Activated T-helper 1 cell treated with Interleukin-2 at 50 U/mL for 16 hours (primary cell): ENCODE data around the gene CABP2.
"Not testable (repeated sequence)": the region's sequence is repeated elsewhere in the genome, so short reads cannot be mapped to it uniquely, and the experiment has no call there.

ENCODE experiments used
- DNase-seq: peaks from one replicate; pipeline ENCODE4 v3.0.0-alpha.2; 2020; ENCODE audit warnings: low read depth

Gene CABP2

GRCh38 chr11:67522844-67523555 lies at the start of gene CABP2:
Gene CABP2, minus strand, starts transcription at chr11:67523446. Its CDS starts 120 bp downstream, at chr11:67523326.
- DNase-seq: no peak

DNA sequence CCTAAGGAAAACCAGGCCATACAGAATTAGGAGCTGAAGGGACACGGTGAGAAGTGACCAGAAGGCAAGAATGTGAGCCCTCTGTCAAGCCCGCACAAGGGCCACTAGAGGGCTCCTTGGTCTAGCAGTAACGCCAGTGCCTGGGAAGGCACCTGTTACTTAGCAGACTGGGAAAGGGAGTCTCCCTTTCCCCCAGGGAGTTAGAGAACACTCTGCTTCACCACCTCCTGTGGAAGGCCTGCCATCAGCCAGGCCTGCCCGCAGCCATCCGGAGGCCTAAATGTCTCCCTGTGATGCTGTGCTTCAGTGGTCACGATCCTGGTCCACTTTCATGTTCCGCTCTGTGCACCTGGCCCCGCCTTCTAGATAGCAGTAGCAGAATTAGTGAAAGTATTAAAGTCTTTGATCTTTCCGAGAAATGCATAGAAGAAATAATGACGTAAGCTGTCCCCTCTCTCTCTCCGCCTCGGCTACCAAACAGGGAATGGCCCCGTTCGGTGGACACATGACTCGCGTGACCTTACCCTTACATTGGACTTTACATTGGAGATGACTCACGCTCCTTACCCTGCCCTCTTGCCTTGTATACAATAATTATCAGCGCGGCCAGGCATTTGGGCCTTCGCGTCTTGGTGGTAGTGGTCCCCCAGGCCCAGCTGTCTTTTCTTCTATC lies 49.6 kb upstream of the CABP2 start:
- no peak for DNase-seq

DNA sequence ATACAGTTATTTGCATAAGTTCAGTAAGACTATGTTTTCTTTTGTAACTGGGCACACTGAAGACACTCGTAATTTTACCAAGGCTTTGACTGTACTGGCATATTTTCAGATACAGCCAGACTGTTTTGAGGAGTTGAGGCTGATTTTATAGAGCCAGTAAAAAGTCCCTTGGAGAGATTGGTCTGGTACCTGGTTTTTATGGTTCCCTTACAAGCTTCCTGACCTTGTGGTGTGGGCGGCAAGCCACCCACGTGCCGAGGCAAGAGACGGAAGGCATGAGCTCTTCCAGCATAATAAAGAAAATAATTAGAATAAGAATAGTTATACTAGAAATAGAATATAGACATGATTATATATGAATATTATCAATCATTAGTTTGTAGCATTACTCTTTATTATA lies 49.1 kb upstream of the CABP2 start:
- DNase-seq: no peak

DNA sequence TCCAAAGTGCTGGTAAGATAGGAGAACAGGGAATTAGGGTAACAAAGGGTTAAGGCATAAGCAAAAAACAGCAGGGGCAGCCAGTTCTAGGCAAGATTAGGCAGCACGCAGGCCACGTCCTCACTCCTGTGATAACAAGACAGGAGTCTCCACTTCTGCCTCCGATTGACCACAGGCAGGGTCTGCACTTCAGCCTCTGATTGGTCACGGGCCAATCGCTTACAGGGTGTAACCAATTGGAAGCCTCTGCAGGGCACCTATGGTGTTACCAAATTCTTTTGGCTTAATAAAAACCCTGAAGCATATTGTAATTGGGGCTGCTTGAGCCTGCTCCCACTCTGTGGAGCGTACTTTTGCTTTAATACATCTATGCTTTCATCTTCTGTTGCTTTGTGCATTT lies 48.2 kb upstream of the CABP2 start:
- no peak for DNase-seq

- no peak for DNase-seq
Observed at GRCh38 chr11:67564230-67564629, 41.0 kb upstream of the CABP2 start.

GRCh38 chr11:67563705-67564114 lies 40.5 kb upstream of the CABP2 start:
- DNase-seq: not testable (repeated sequence)

DNA sequence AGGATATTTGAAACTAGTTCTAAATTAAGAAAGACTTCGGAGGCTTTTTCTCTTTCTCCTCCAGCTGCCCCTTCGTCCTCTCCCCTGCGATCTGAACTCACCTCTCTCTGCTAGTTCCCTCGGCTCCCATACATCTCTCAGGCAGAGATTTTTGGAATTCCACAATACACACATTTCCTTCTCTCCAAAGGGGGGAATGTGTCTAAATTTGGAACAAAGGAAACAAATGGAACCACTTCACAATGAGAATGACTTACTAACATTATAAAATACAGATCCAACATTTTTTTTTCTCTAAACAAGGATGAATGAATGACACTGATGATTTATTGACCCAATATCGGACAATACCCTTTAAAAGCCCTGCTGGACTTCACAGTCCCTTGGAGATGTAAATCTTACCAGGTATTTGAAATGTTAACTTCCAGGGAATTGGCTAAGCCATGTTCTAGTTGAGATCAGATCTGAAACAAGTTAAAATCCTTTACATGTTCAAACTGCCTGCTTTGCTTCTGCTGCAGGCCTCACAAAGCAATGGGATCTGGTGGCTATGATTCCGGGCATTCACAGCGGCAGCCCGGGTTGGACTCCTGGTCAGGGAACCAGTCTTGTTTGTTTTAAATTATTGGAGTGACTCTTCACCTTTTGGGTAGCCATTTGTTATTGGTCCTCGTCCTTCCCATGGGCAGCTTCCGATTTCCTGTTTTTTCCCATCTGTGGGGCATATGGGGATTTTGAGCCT lies 39.9 kb upstream of the CABP2 start:
- no peak for DNase-seq

GRCh38 chr11:67561971-67562619 lies 38.8 kb upstream of the CABP2 start:
- DNase-seq: no peak

GRCh38 chr11:67558084-67558772 lies 35.0 kb upstream of the CABP2 start:
- DNase-seq: no peak

GRCh38 chr11:67556244-67556643 lies 33.0 kb upstream of the CABP2 start:
- no peak for DNase-seq

- not testable (repeated sequence) for DNase-seq
Observed at GRCh38 chr11:67551697-67552096, 28.5 kb upstream of the CABP2 start.

- no peak for DNase-seq
Observed at GRCh38 chr11:67551127-67551526, 27.9 kb upstream of the CABP2 start.

- no peak for DNase-seq
Observed at GRCh38 chr11:67548555-67549110, 25.4 kb upstream of the CABP2 start.

GRCh38 chr11:67548112-67548511 lies 24.9 kb upstream of the CABP2 start:
- not testable (repeated sequence) for DNase-seq

GRCh38 chr11:67545280-67545679 lies 22.0 kb upstream of the CABP2 start:
- no peak for DNase-seq

DNA sequence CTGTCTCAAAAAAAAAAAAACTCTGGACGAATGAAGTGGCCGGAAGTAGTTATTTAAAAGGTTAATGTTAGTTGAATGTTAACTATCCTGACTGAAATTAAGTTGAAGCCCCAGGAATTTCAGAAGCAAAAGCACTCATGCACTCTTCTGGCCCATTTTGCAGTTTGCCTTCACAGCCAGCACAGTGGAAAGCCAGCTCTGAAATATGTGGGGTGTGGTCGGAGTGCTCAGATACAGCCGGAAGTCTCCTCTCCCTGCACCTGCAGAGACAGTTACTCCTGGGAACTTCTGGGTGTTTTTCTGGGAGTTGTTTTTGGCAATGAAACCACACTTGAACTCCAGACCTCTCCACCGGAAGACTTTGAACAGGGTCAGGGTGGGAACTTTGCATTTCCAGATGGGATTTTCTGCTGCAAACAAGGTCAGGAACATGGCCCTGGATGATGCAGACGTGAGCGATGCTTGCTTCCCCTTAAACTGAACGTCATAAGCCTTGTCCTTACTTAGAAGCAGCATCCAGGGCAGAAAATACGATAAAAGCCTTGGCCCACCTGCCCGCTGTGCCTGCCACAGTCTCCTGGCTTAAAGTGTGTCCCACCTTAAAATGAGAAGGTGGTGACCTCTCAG lies 21.5 kb upstream of the CABP2 start:
- DNase-seq: no peak

DNA sequence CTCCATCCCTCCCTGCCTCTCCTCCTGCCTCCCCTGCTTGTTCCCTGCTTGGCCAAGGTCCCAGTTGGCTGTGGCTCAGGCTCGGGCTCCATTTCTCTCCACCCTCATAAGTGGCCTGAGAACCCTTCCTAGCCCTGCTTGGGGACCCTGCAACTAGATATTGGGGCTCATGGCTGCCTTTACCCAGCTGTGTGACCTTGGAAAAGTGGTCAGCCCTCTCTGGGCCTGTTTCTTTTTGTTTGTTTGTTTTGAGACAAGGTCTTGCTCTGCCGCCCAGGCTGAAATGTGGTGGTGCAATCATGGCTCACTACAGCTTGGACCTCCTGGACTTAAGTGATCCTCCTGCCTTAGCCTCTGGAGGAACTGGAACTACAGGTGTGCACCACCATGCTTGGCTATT lies 20.3 kb upstream of the CABP2 start:
- no peak for DNase-seq

GRCh38 chr11:67542971-67543370 lies 19.7 kb upstream of the CABP2 start:
- DNase-seq: no peak

DNA sequence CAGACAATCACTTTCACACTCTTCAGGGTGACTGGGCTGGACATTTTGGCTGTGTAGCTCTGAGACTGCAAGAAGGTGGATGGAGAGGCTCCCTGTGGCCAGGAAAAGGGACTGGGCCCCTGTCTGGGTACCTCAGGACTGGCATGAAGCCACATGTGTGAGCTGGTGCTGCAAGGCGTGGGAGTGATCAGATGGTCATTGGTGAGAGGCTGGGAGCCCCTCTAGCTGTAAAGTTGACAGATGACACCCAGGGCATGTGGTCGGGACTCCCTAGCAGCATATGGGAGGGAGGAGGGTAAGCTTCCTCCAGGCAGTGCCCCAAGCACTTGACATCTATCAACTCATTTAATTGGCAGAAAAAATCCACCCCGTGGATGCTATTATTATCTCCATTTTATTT lies 18.9 kb upstream of the CABP2 start:
- no peak for DNase-seq

DNA sequence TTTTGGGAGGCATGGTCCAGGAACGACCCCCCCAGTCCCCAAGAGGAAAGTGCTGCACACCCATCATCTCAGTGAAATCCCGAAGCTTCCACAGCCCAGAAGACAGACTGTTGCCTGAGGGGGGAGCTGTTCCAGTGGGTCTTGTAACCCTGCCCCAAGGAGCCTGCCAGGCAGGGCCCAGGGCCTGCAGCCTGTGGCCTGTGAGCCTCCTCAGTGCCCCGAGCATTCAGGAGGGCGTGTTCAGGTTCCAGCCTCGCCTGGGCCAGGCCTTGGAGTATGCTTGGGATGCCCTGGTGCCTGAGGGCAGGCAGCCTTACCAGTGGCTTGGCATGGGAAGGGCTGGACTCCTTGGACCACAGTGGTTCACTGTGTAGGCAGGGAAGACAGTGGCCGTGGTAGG lies 18.0 kb upstream of the CABP2 start:
- no peak for DNase-seq

DNA sequence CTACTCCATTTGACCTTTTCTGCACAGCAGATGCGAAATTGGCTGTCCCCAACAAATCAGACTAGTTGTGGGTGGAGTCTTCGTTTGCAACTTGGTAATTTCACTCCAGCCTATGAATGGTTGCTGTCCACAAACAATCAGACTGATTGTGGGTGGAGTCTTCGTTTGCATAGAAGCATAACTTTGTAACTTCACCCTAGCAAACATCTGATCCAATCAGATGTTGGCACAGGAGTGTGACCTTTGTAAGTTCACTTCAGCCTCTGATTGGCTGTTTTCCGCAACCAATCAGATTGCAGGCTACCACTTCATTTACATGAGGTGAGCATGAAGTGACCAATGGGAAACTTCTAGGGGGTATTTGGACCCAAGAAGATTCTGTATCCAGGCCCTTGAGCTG lies 16.3 kb upstream of the CABP2 start:
- DNase-seq: no peak
